ENCODE results near the gene MUC22.

DNA sequence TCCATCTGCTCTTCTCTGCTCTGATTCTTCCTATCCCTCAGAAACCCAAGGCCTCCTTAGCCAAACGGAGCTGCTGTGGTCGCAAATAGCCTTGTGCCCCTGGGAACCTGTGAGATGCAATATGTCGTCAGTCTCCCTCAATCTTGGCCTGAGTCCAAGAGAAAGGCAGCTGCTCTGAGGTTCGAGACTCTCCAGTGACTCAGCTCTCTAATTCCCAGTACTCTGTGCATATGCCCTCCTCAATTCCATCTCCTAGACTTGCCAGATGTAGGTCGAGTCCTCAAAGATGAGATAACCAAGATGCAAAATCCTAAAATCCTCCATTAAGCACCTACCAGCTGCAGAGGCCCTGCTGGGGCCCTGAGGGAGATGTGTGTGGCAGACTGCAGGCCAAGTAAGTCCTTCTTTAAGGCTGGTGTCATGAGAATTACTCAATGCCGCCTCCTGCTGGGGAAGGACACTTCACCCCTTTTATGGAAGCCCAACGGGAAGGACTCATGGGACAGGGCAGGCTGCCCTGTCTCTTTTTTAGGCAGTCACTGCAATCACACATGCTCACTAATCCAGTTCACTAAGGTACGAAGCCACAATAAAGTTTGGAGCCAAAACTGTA lies 73.6 kb downstream of the MUC22 start:
- TF ChIP-seq, protein P1, sequence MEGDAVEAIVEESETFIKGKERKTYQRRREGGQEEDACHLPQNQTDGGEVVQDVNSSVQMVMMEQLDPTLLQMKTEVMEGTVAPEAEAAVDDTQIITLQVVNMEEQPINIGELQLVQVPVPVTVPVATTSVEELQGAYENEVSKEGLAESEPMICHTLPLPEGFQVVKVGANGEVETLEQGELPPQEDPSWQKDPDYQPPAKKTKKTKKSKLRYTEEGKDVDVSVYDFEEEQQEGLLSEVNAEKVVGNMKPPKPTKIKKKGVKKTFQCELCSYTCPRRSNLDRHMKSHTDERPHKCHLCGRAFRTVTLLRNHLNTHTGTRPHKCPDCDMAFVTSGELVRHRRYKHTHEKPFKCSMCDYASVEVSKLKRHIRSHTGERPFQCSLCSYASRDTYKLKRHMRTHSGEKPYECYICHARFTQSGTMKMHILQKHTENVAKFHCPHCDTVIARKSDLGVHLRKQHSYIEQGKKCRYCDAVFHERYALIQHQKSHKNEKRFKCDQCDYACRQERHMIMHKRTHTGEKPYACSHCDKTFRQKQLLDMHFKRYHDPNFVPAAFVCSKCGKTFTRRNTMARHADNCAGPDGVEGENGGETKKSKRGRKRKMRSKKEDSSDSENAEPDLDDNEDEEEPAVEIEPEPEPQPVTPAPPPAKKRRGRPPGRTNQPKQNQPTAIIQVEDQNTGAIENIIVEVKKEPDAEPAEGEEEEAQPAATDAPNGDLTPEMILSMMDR (conservative IDR thresholded peaks at IDR 0.05; ENCODE audit: low read length): peak; percentile 53
- TF ChIP-seq EZH2phosphoT487 (IDR thresholded peaks at IDR 0.05; ENCODE audit: borderline replicate concordance): no peak
